Frontal cortex (tissue), 4 donors: ENCODE data around the gene TMEM86B. TPM values are rescaled to one million over a fixed set of nuclear protein-coding genes. Genes with fewer than 3 reads are reported as not detected.

Experiments used
- DNase-seq, 2 donors: peaks; one replicate each; pipeline ENCODE4 v3.0.0; 2012; ENCODE audit warnings: low spot score in 2 of 2
- FAIRE-seq: peaks from 2 replicates; lab custom pipeline; 2012; peaks lifted over from hg19 to GRCh38; lab: Jason Lieb, UNC
- total RNA-seq: library from RNA; depleted of rRNA; stranded (reverse); fragments of >200 nt; gene quantifications from one replicate; pipeline ENCODE4 v1.2.3, GENCODE V29; 2014
- donor health status: control.
- donor health status: control.
- donor health status: control.

The TMEM86B gene
- total RNA-seq, 1 donor from 2014 or later, result 0.82 TPM

GRCh38 chr19:55258476-55258827, 29.9 kb upstream of the TMEM86B start:
- FAIRE-seq (no peak), DNase-seq (peak; percentile 75 to 76)

- DNase-seq (no peak), FAIRE-seq (no peak)
These were observed 29.2 kb upstream of the TMEM86B start for GRCh38 chr19:55257461-55258420.

GRCh38 chr19:55256562-55257460, 28.2 kb upstream of the TMEM86B start:
- no peak for FAIRE-seq
- no peak for DNase-seq

- FAIRE-seq (no peak), DNase-seq (no peak)
These were observed 27.3 kb upstream of the TMEM86B start for GRCh38 chr19:55255618-55256423.

- FAIRE-seq (no peak), DNase-seq (no peak)
These were observed 26.0 kb upstream of the TMEM86B start for GRCh38 chr19:55254625-55254977.

- no peak for DNase-seq
- FAIRE-seq, result no peak
These were observed 25.5 kb upstream of the TMEM86B start for GRCh38 chr19:55253842-55254624.

- FAIRE-seq (no peak), DNase-seq (no peak)
These were observed 24.4 kb upstream of the TMEM86B start for GRCh38 chr19:55252760-55253663.

- no peak for DNase-seq
These were observed 22.9 kb upstream of the TMEM86B start for GRCh38 chr19:55251341-55252081.

GRCh38 chr19:55250262-55251036, 21.9 kb upstream of the TMEM86B start:
- FAIRE-seq, result no peak

More at GRCh38 chr19:55251341-55252081, 22.9 kb upstream of the TMEM86B start:
- FAIRE-seq, result no peak

GRCh38 chr19:55249841-55250240, 21.3 kb upstream of the TMEM86B start:
- FAIRE-seq (no peak), DNase-seq (no peak)

More at GRCh38 chr19:55250262-55251036, 21.9 kb upstream of the TMEM86B start:
- DNase-seq, result no peak

GRCh38 chr19:55248704-55249103, 20.1 kb upstream of the TMEM86B start:
- DNase-seq (no peak), FAIRE-seq (no peak)

- FAIRE-seq, result no peak
- no peak for DNase-seq
These were observed 19.7 kb upstream of the TMEM86B start for GRCh38 chr19:55248166-55248675.

GRCh38 chr19:55247621-55248099, 19.1 kb upstream of the TMEM86B start:
- FAIRE-seq, result no peak
- DNase-seq, result no peak

- DNase-seq (no peak), FAIRE-seq (no peak)
These were observed 18.2 kb upstream of the TMEM86B start for GRCh38 chr19:55246462-55247451.

- FAIRE-seq (no peak), DNase-seq (no peak)
These were observed 16.8 kb upstream of the TMEM86B start for GRCh38 chr19:55245236-55245904.
